MM.1S (cell line): ENCODE data around the gene TMEM135.

ENCODE experiments used
- DNase-seq: peaks from one replicate; pipeline ENCODE4 v3.0.0-alpha.2; 2015
- H2AFZ ChIP-seq: fragments of 300-600 bp; sonication (generic); 2 replicates; pipeline ENCODE4 v1.6.0; 2016; ENCODE audit warnings: antibody characterized with exemption, low read length
- H3F3A ChIP-seq: fragments of 300-600 bp; sonication (generic); 2 replicates; pipeline ENCODE4 v1.6.1; 2016; ENCODE audit warnings: mild to moderate bottlenecking, antibody characterized with exemption, low read length, moderate library complexity, mixed read lengths; ENCODE audit not compliant: insufficient read depth
- H3K27ac ChIP-seq: fragments of 300-600 bp; sonication (generic); 2 replicates; pipeline ENCODE4 v1.5.1; 2016; ENCODE audit warnings: mild to moderate bottlenecking, low read length
- H3K27me3 ChIP-seq: fragments of 300-600 bp; sonication (generic); replicated peaks from 2 replicates; pipeline ENCODE4 v1.6.0; 2016; ENCODE audit warnings: low read length; ENCODE audit not compliant: insufficient read depth
- H3K36me3 ChIP-seq: fragments of 300-600 bp; sonication (generic); replicated peaks from 2 replicates; pipeline ENCODE4 v1.6.1; 2016; ENCODE audit warnings: mild to moderate bottlenecking, low read length, mixed read lengths; ENCODE audit not compliant: insufficient read depth
- H3K4me1 ChIP-seq: fragments of 300-600 bp; sonication (generic); 2 replicates; pipeline ENCODE4 v1.6.1; 2016; ENCODE audit warnings: low read length, mixed read lengths
- H3K4me2 ChIP-seq: fragments of 300-600 bp; sonication (generic); 2 replicates; pipeline ENCODE4 v1.6.0; 2016; ENCODE audit warnings: low read depth, low read length
- H3K4me3 ChIP-seq: fragments of 300-600 bp; sonication (generic); 2 replicates; pipeline ENCODE4 v1.5.1; 2016; ENCODE audit warnings: low read length, mixed read lengths
- H3K79me2 ChIP-seq: fragments of 300-600 bp; sonication (generic); 2 replicates; pipeline ENCODE4 v1.6.1; 2016; ENCODE audit warnings: mixed run types, low read length, mixed read lengths
- H3K9ac ChIP-seq: fragments of 300-600 bp; sonication (generic); 2 replicates; pipeline ENCODE4 v1.6.1; 2016; ENCODE audit warnings: low read length, mixed read lengths
- H3K9me2 ChIP-seq: fragments of 300-600 bp; sonication (generic); replicated peaks from 2 replicates; pipeline ENCODE4 v1.6.1; 2016; ENCODE audit warnings: mild to moderate bottlenecking, low read length, mixed read lengths; ENCODE audit not compliant: insufficient read depth
- H3K9me3 ChIP-seq: fragments of 300-600 bp; sonication (generic); replicated peaks from 2 replicates; pipeline ENCODE4 v1.6.1; 2016; ENCODE audit warnings: mild to moderate bottlenecking, low read length, mixed read lengths; ENCODE audit not compliant: insufficient read depth
- H4K20me1 ChIP-seq: fragments of 300-600 bp; sonication (generic); 2 replicates; pipeline ENCODE4 v1.6.1; 2016; ENCODE audit warnings: mild to moderate bottlenecking, low read length, moderate library complexity, mixed read lengths; ENCODE audit not compliant: insufficient read depth
- CTCF ChIP-seq: fragments of 300-600 bp; sonication (generic); IDR thresholded peaks from 2 replicates; pipeline ENCODE4 v1.5.1; 2016; ENCODE audit warnings: antibody characterized with exemption, low read length, mixed read lengths
- EZH2 ChIP-seq: fragments of 300-600 bp; sonication (generic); optimal IDR thresholded peaks from 2 replicates; pipeline ENCODE3; 2017; ENCODE audit warnings: low read depth, mild to moderate bottlenecking, antibody characterized with exemption, low read length, mixed read lengths
- EZH2phosphoT487 ChIP-seq: fragments of 300-600 bp; sonication (generic); IDR thresholded peaks from 2 replicates; pipeline ENCODE4 v1.6.1; 2018; ENCODE audit warnings: antibody characterized with exemption, low read length

TMEM135 gene

GRCh38 chr11:87353771-87354345 lies 316.1 kb downstream of the TMEM135 start:
- Histone ChIP-seq H3K9me3 (no peaks in the 10 kb centered on the region), H3K9ac (no peak overlapping the region), H3K9me2 (no peaks in the 10 kb centered on the region), H3K4me3 (no peak overlapping the region), H3K27me3 (no peaks in the 10 kb centered on the region), H4K20me1 (no peaks in the 10 kb centered on the region), H2AFZ (peak overlapping the region; percentile 79), H3K36me3 (no peaks in the 10 kb centered on the region), H3K4me1 (peaks cover 73% of the 10 kb centered on the region), H3K4me2 (0 out of 2 replicates have a peak overlapping the region, but pooled peaks have one; percentile 55), H3F3A (peaks cover 33% of the 10 kb centered on the region), H3K27ac (peak overlapping the region; percentile 55; the same call in 1 of the 2 replicates), H3K79me2 (no peaks in the 10 kb centered on the region)
- TF ChIP-seq EZH2phosphoT487 (no peak), CTCF (no peak), EZH2 (no peak)
- DNase-seq = no peak

DNA sequence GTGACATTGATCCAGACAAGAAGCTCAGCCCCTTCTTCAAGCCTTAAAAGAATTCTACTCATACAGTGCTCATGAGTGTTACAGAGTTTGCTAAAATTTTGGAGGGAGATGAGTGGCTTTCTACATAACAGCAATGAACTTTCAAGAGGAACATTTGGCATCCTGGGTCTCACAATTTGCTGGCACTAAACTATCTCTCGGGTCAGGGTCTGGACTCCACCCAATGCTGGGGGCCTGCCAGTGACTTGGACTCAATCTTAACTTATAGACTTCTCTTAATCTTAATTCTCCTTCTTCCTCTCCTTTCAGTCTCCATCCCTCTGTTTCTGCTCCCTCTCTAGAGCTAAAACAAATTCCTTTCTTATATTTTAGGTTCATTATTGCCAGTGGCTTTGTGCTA lies 317.9 kb downstream of the TMEM135 start:
- Histone ChIP-seq H2AFZ (0 out of 2 replicates have a peak overlapping the region, but pooled peaks have one; percentile 0), H4K20me1 (no peaks in the 10 kb centered on the region), H3K27me3 (no peaks in the 10 kb centered on the region), H3K9ac (no peak overlapping the region), H3K4me1 (peaks cover 85% of the 10 kb centered on the region), H3K4me3 (no peak overlapping the region), H3K9me3 (no peaks in the 10 kb centered on the region), H3K79me2 (no peaks in the 10 kb centered on the region), H3K27ac (peak overlapping the region; percentile 17; the same call in 1 of the 2 replicates), H3F3A (peaks cover 44% of the 10 kb centered on the region), H3K36me3 (no peaks in the 10 kb centered on the region), H3K4me2 (peak overlapping the region; percentile 17; the same call in 1 of the 2 replicates), H3K9me2 (no peaks in the 10 kb centered on the region)
- no peak for TF ChIP-seq CTCF
- no peak for TF ChIP-seq EZH2
- no peak for TF ChIP-seq EZH2phosphoT487
- DNase-seq = no peak

DNA sequence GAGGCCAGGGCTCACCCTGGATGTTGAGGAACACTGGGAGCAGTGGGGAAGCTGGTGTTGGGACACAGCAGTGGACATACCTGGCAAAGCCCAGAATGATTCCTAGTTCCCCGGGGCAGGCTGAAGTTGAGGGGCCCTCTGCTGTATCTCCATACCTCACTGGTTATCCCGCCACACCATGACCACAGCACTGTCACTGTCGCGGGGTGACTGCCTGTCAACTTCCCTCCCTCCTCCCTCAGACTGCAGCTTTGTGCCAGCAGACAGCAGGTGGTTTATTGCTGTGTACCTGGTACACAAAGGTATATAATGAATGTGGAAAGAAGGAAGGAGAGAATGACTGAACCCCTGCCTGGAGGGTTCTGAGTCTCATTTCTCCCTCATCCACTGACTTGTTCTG lies 318.7 kb downstream of the TMEM135 start:
- H3F3A ChIP-seq = peaks cover 44% of the 10 kb centered on the region
- no peak overlapping the region for H3K4me2 ChIP-seq
- H3K79me2 ChIP-seq = no peaks in the 10 kb centered on the region
- H3K27ac ChIP-seq = peak overlapping the region; percentile 91; the same call in 1 of the 2 replicates
- DNase-seq = peak; percentile 23
- no peak overlapping the region for H2AFZ ChIP-seq
- no peaks in the 10 kb centered on the region for H3K9me2 ChIP-seq
- no peak overlapping the region for H3K9ac ChIP-seq
- H3K4me3 ChIP-seq = no peak overlapping the region
- no peaks in the 10 kb centered on the region for H3K9me3 ChIP-seq
- peaks cover 82% of the 10 kb centered on the region for H3K4me1 ChIP-seq
- no peaks in the 10 kb centered on the region for H3K27me3 ChIP-seq
- no peaks in the 10 kb centered on the region for H3K36me3 ChIP-seq
- TF ChIP-seq EZH2 (no peak), CTCF (no peak), EZH2phosphoT487 (no peak)
- H4K20me1 ChIP-seq = no peaks in the 10 kb centered on the region
